Activated CD4-positive, alpha-beta memory T cell treated with anti-CD3 and anti-CD28 coated beads, Interleukin-2, amount 10 ng/mL, durations not matched to agents 7 days and 5 days (primary cell): ENCODE measurements around the gene KAZN. TPM values are rescaled to one million over a fixed set of nuclear protein-coding genes. Genes with fewer than 3 reads are reported as not detected.
A peak's percentile ranks its signal among the peaks of the same experiment; 100 is the strongest.

Experiments used
- CTCF ChIA-PET: fragments of 350-600 bp; sonication (Branson Sonifier 250); formaldehyde crosslinking; loops from one replicate; lab custom pipeline; 2021; ENCODE audit warnings: antibody characterized with exemption, inconsistent platforms; lab: Charles Lee
- POLR2A ChIA-PET: fragments of 350-600 bp; sonication (Branson Sonifier 250); formaldehyde crosslinking; loops from one replicate; lab custom pipeline; 2021; ENCODE audit warnings: antibody characterized with exemption; lab: Charles Lee
- DNase-seq: peaks from one replicate; pipeline ENCODE4 v3.0.0-alpha.2; 2020
- H3K27ac Mint-ChIP-seq: one replicate; pipeline ENCODE4 v1.8.0; 2021; ENCODE audit warnings: mild to moderate bottlenecking, mixed read lengths
- H3K27me3 Mint-ChIP-seq: one replicate; pipeline ENCODE4 v1.8.0; 2021; ENCODE audit warnings: mixed read lengths
- H3K36me3 Mint-ChIP-seq: one replicate; pipeline ENCODE4 v1.8.0; 2021; ENCODE audit warnings: low read depth, mixed read lengths
- H3K4me1 Mint-ChIP-seq: one replicate; pipeline ENCODE4 v1.8.0; 2021; ENCODE audit warnings: mixed read lengths
- H3K4me3 Mint-ChIP-seq: one replicate; pipeline ENCODE4 v1.8.0; 2021; ENCODE audit warnings: mild to moderate bottlenecking, mixed read lengths
- H3K9me3 Mint-ChIP-seq: one replicate; pipeline ENCODE4 v1.8.0; 2021; ENCODE audit warnings: mixed read lengths
- total RNA-seq, 2 experiments: library from RNA; stranded (reverse); gene quantifications; one replicate each; pipeline ENCODE4 v1.2.3, GENCODE V29; 2021

KAZN gene
- total RNA-seq, 2 experiments from 2014 or later = 0.30 to 0.43 TPM

- Mint-ChIP-seq H3K4me3 (no peak overlapping the region), H3K36me3 (no peaks in the 10 kb centered on the region), H3K9me3 (no peaks in the 10 kb centered on the region), H3K4me1 (no peaks in the 10 kb centered on the region), H3K27ac (no peak overlapping the region), H3K27me3 (peaks cover 8% of the 10 kb centered on the region)
- POLR2A ChIA-PET = no interaction called here
- DNase-seq = no peak
- CTCF ChIA-PET = no interaction called here
Observed at GRCh38 chr1:15094719-15095495, 496.4 kb downstream of the KAZN start.

DNA sequence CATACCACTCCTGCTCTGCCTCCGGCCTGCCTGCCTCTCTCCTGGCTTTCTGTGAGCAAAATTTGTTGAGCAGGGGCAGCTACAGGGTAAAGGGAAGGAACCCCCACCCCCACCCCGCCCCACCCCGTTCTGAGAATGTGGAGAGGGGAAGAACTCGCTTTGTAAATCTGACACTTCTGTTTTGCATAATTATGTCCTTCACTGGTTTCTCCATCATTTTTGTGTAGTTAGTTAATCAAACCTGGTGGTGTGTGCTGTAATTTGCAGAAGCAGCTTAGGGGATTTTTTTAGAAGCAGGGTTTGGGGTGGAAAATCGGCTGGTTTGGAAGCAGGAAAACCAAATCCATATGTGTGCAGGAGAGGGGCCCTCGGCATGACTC, 497.0 kb downstream of the KAZN start:
- H3K27ac Mint-ChIP-seq = no peak overlapping the region
- H3K4me3 Mint-ChIP-seq = no peak overlapping the region
- peaks cover 1% of the 10 kb centered on the region for H3K4me1 Mint-ChIP-seq
- CTCF ChIA-PET = no interaction called here
- H3K9me3 Mint-ChIP-seq = no peaks in the 10 kb centered on the region
- H3K27me3 Mint-ChIP-seq = peaks cover 8% of the 10 kb centered on the region
- no peak for DNase-seq
- no peaks in the 10 kb centered on the region for H3K36me3 Mint-ChIP-seq
- POLR2A ChIA-PET = no interaction called here

DNA sequence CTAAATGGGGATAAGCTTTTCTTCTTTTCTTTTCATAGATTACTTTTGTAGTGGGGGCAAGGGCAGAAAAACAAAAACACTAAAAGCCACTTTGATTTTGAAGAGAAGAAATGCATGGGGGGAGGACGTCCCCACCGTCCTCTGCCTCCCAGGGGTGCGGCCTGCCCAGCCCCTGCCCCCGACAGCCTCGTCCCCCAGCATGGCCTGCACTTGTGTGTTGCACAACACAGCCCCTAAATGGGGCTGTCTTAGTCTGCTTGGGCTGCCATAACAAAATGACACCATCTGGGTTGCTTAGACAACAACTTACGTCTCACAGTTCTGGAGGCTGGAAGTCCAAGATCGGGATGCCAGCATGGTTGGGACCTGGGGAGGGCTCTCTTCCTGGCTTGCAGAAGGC, 497.8 kb downstream of the KAZN start:
- ChIA-PET CTCF (no interaction called here), POLR2A (no interaction called here)
- Mint-ChIP-seq H3K9me3 (no peaks in the 10 kb centered on the region), H3K27ac (no peak overlapping the region), H3K4me3 (no peak overlapping the region), H3K36me3 (no peaks in the 10 kb centered on the region), H3K4me1 (peaks cover 6% of the 10 kb centered on the region), H3K27me3 (peaks cover 10% of the 10 kb centered on the region)
- no peak for DNase-seq

GRCh38 chr1:15098176-15099125, 500.0 kb downstream of the KAZN start:
- H3K27ac Mint-ChIP-seq = no peak overlapping the region
- peaks cover 13% of the 10 kb centered on the region for H3K27me3 Mint-ChIP-seq
- DNase-seq = no peak
- CTCF ChIA-PET = interaction anchor here (0.6 to 1.4 kb wide), 2 partner anchors 9 to 30 kb away, joined by 3 to 4 read pairs; no protein-coding TSS in a partner anchor
- no peak overlapping the region for H3K4me3 Mint-ChIP-seq
- POLR2A ChIA-PET = no interaction called here
- H3K4me1 Mint-ChIP-seq = peaks cover 6% of the 10 kb centered on the region
- H3K36me3 Mint-ChIP-seq = no peaks in the 10 kb centered on the region
- H3K9me3 Mint-ChIP-seq = no peaks in the 10 kb centered on the region

DNA sequence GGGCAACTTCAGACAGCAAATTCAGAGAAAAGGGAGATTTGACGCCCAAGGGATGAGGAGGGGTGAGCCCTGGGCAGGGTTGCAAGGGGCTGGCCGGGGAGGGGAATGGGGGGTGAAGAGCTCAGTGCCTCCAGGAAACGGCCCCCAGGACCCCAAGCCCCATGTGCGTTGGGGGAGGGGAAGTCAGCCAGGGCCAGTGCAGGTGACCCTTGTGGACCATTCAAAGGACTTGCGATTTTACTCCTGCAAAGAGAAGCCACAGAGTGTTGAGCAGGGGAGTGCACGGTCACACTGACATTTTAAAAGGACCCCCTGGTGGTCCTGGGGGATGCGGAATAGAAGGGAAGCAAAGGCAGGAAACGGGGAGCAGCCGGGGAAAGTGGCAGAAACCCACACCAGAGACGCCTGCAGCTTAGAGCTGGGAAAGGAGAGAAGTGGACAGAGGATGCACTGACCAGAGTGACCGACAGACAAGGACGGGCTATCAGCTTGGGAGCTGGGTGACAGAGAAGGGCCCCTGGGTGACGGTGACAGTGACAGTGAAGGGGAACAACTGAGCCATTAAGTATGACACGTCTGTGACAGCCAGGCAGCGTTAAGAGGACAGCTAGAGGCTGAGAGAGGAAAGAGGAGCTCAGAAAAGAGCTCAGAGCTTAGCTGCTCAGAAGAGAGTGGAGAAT, 501.1 kb downstream of the KAZN start:
- Mint-ChIP-seq H3K27ac (no peak overlapping the region), H3K9me3 (no peaks in the 10 kb centered on the region), H3K36me3 (no peaks in the 10 kb centered on the region), H3K4me3 (no peak overlapping the region), H3K4me1 (peaks cover 6% of the 10 kb centered on the region), H3K27me3 (peaks cover 15% of the 10 kb centered on the region)
- ChIA-PET POLR2A (no interaction called here), CTCF (interaction anchor here (0.6 to 0.8 kb wide), 3 partner anchors 10 to 180 kb away, joined by 3 read pairs; no protein-coding TSS in a partner anchor)
- DNase-seq = no peak

GRCh38 chr1:15100121-15100879, 501.8 kb downstream of the KAZN start:
- H3K27me3 Mint-ChIP-seq = peaks cover 19% of the 10 kb centered on the region
- H3K36me3 Mint-ChIP-seq = no peaks in the 10 kb centered on the region
- H3K4me1 Mint-ChIP-seq = peaks cover 6% of the 10 kb centered on the region
- no peak overlapping the region for H3K27ac Mint-ChIP-seq
- POLR2A ChIA-PET = no interaction called here
- peak; percentile 57 for DNase-seq
- H3K4me3 Mint-ChIP-seq = no peak overlapping the region
- no peaks in the 10 kb centered on the region for H3K9me3 Mint-ChIP-seq
- CTCF ChIA-PET = interaction anchor here (0.7 kb wide), 1 partner anchor 12 kb away, joined by 3 read pairs; no protein-coding TSS in a partner anchor

DNA sequence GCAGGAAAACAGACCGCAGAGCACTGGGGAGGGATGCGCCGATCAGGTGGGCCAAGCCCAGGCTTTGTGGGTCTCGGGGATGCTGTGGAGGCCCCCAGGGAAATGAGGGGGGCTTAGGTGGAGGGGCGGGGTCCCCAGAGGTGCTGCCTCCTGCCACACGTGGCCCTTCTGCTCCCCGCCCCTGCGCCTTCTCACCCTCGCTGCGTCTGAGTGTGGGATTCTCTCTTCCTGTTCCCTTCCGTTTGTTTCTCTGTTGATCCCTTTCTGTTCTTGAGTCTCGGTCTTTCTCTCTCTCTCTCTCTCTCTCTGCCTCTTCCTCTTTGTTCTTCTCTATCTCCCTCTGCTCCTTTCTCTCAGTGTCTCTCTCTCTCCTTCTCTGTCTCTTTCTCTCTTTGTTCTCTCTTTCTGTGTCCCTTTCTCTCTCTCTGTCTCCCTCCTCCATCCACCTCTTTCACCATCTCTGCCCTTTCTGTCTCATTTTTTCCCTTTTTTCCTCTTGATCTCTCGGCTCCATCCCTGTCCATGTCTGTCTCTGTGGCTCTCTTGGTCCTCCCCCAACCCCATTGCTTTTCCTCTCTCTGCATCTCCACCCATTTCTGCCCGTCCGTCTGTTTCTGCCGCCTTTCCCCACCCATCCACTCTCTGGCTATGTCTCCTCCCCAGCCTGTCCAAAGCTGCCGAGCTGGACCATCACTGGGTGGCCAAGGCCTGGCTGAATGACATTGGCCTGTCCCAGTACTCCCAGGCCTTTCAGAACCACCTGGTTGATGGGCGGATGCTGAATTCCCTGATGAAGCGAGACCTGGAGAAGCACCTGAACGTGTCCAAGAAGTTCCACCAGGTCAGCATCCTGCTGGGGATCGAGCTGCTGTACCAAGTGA, 502.6 kb downstream of the KAZN start:
- H3K4me3 Mint-ChIP-seq = no peak overlapping the region

DNA sequence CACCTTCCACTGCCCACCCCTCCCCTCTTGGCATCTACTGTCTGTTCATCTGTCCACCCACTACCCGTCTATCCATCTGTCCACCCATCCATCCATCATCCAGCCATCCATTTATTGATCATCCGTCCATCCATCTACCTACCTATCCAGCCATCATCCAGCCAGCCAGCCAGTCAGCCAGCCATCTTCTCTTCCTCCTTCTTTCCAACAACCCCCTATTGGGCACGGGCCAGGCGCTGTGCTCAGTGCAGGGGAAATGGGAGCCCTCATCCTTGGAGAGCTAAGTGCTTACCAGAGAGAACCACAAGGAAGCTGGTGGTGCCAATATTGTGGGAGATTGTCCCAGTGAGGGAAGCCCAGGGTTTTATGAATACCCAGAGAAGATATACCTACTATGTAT, 503.3 kb downstream of the KAZN start:
- H3K4me1 Mint-ChIP-seq = peaks cover 6% of the 10 kb centered on the region

More for the DNA sequence above, 502.6 kb downstream of the KAZN start:
- Mint-ChIP-seq H3K36me3 (no peaks in the 10 kb centered on the region), H3K4me1 (peaks cover 6% of the 10 kb centered on the region), H3K27ac (no peak overlapping the region), H3K27me3 (peaks cover 20% of the 10 kb centered on the region), H3K9me3 (no peaks in the 10 kb centered on the region)
- no peak for DNase-seq
- POLR2A ChIA-PET = no interaction called here
- CTCF ChIA-PET = no interaction called here

DNA sequence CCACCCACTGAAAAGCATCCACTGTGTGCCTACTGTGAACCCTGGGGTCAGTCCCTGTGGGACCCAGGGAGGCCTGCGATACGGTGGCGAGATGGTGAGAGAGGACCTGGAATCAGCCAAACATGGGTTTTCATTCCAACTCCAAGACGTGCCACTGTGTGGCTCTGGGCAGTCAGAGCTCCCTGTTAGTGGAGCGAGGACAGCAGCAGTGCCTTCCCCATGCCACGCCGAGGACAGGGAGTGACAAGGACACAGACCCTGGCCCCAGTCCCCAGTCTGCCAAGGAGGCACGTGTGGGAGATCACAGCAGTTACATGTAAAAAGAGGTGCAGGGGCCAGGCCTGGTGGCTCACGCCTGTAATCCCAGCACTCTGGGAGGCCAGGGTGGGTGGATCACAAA, 504.2 kb downstream of the KAZN start:
- no peaks in the 10 kb centered on the region for H3K9me3 Mint-ChIP-seq
- POLR2A ChIA-PET = no interaction called here

More for the DNA sequence above, 503.3 kb downstream of the KAZN start:
- Mint-ChIP-seq H3K9me3 (no peaks in the 10 kb centered on the region), H3K27me3 (peaks cover 22% of the 10 kb centered on the region), H3K27ac (no peak overlapping the region), H3K36me3 (no peaks in the 10 kb centered on the region), H3K4me3 (no peak overlapping the region)
- POLR2A ChIA-PET = no interaction called here
- CTCF ChIA-PET = no interaction called here
- DNase-seq = no peak

DNA sequence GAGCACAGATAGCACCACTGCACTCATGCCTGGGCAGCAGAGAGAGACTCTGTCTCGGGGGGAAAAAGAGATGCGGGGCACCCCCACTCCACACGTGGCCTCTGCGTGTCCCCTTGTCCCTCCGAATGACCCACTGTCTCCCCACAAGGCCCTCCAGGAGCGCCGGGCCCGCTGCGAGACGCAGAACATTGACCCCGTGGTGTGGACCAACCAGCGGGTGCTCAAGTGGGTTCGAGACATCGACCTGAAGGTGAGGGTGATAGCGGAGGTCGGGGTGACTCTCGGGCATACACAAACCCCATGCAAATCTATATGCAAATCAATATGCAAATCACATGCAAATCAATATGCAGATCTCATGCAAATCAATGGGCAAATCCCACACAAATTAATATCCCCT, 504.7 kb downstream of the KAZN start:
- Mint-ChIP-seq H3K9me3 (no peaks in the 10 kb centered on the region), H3K4me1 (peaks cover 9% of the 10 kb centered on the region), H3K4me3 (no peak overlapping the region), H3K36me3 (no peaks in the 10 kb centered on the region), H3K27ac (no peak overlapping the region), H3K27me3 (peaks cover 22% of the 10 kb centered on the region)
- DNase-seq = no peak
- POLR2A ChIA-PET = no interaction called here
- CTCF ChIA-PET = no interaction called here

More for the DNA sequence above, 504.2 kb downstream of the KAZN start:
- no peak overlapping the region for H3K27ac Mint-ChIP-seq
- H3K36me3 Mint-ChIP-seq = no peaks in the 10 kb centered on the region
- peaks cover 22% of the 10 kb centered on the region for H3K27me3 Mint-ChIP-seq
- no peak for DNase-seq
- H3K4me3 Mint-ChIP-seq = no peak overlapping the region
- peaks cover 7% of the 10 kb centered on the region for H3K4me1 Mint-ChIP-seq
- CTCF ChIA-PET = no interaction called here

GRCh38 chr1:15103906-15104305, 505.4 kb downstream of the KAZN start:
- H3K27ac Mint-ChIP-seq = no peak overlapping the region
- peaks cover 11% of the 10 kb centered on the region for H3K4me1 Mint-ChIP-seq
- ChIA-PET CTCF (no interaction called here), POLR2A (no interaction called here)
- H3K4me3 Mint-ChIP-seq = no peak overlapping the region
- H3K27me3 Mint-ChIP-seq = peaks cover 22% of the 10 kb centered on the region
- DNase-seq = no peak
- no peaks in the 10 kb centered on the region for H3K36me3 Mint-ChIP-seq
- H3K9me3 Mint-ChIP-seq = no peaks in the 10 kb centered on the region
